Psoas muscle (tissue), 8 donors: Measurements from ENCODE around the gene PSMD6. TPM values are rescaled to one million over a fixed set of nuclear protein-coding genes. Genes with fewer than 3 reads are reported as not detected.

Experiments
- ATAC-seq, 4 donors: fragments of 200-7000 bp; cut with Tn5 transposase; one replicate each; pipeline ENCODE4 v1.9.1; 2020; ENCODE audit warnings: moderate library complexity in 3 of 4, mild to moderate bottlenecking in 2 of 4
- DNase-seq, 2 donors: peaks; one replicate each; pipeline ENCODE4 v3.0.0-alpha.2; 2020
- H3K27ac ChIP-seq: fragments of 200-600 bp; one replicate; pipeline ENCODE4 v1.8.0; 2022
- H3K27me3 ChIP-seq, 3 donors: fragments of 200-600 bp in 1 of 3; one replicate each; pipeline versions ENCODE4 v1.6.1 to v1.8.0; 2013 to 2022; ENCODE audit warnings: low read length in 2 of 3, mild to moderate bottlenecking in 2 of 3, moderate library complexity in 1 of 3; ENCODE audit not compliant: insufficient read depth in 3 of 3
- H3K36me3 ChIP-seq, 2 donors: fragments of 200-600 bp in 1 of 2; one replicate each; pipeline versions ENCODE4 v1.6.1 to v1.8.0; 2013 to 2022; ENCODE audit warnings: low read depth in 1 of 2, mild to moderate bottlenecking in 1 of 2, moderate library complexity in 1 of 2; ENCODE audit not compliant: insufficient read depth in 1 of 2
- H3K4me1 ChIP-seq: fragments of 200-600 bp; one replicate; pipeline ENCODE4 v1.8.0; 2022
- H3K4me3 ChIP-seq: fragments of 200-600 bp; one replicate; pipeline ENCODE4 v1.8.0; 2022; ENCODE audit warnings: mild to moderate bottlenecking
- H3K9me3 ChIP-seq: fragments of 200-600 bp; one replicate; pipeline ENCODE4 v1.8.0; 2022
- WGBS, 3 donors: extraction: QIAGEN DNeasy Blood & Tissue Kit; methylation state at CpG; one replicate each; pipeline versions ENCODE4 v1.1.6 to v1.1.7; 2013; 5-methylcytosine and 5-hydroxymethylcytosine counted together
- intact Hi-C, 2 donors: fragments of 100-400 bp; cut with DNase I; formaldehyde crosslinking; loops; one replicate each; pipeline versions ENCODE4 v1.11.0 to v1.14.2; 2022
- polyA plus RNA-seq, 3 donors: library from polyadenylated mRNA; stranded (reverse); fragments of 200-250 nt; gene quantifications; one replicate each; pipeline ENCODE4 v1.2.3, GENCODE V29; 2013
- total RNA-seq, 4 donors: library from RNA; stranded (reverse); fragmentation: NEBNext Ultra II Directional in 2 of 4; extraction: Animal tissue kit (Norgen Biotek cat#: 25700) in 2 of 4; gene quantifications; one replicate each; pipeline versions ENCODE4 v1.2.1 to v1.2.4, GENCODE V29; 2021 to 2023
- TF ChIP-seq, protein P1 (sequence below): fragments of 200-600 bp; IDR thresholded peaks from one replicate; pipeline ENCODE4 v1.8.0; 2022; ENCODE audit warnings: antibody characterized with exemption
- donor health status: healthy with polysubstance abuse.
- donor health status: DM: no; HTN: no; CAD: no; lungs with moderate emphysema.
- donor health status: Bipolar disorder and iron deficiency.
- donor health status: healthy.
- donor health status: DM: yes; HTN: yes; CAD: no.
- donor health status: DM: no; HTN: no; CAD: no.
- donor health status: DM: no; HTN: no; CAD: no.
- donor health status: DM: yes; HTN: yes; CAD: no.

PSMD6 gene
- total and polyA plus RNA-seq, 7 donors = 81.8 to 333 (median 145) TPM

DNA sequence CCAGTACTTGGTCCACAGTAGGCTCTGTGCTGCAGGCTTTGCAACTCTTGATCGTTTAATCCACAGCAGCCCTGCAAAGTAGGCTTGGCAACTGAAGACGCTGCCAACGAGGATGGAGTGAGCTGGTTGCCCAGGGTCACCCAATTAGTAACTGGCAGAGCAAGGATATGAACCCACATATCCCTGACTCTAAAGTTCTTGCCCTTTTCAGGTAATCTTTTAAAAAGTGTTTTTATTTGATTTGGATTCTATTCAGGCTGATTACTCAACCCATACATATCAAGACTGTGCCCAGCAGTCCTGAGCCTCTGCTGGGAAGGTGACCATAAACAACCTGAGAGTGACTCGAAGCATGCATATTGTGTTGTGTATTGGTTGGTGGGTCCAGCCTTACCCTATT is 50.3 kb downstream of the PSMD6 start:
- intact Hi-C loops = no loop called here
- ATAC-seq (no peak), DNase-seq (no peak)
- WGBS, 3 donors = 52 to 74% (median 57%) methylated on average over 4 of the region's 4 CpGs
- peaks cover 79% of the 10 kb centered on the region for H3K4me1 ChIP-seq
- TF ChIP-seq, protein P1, sequence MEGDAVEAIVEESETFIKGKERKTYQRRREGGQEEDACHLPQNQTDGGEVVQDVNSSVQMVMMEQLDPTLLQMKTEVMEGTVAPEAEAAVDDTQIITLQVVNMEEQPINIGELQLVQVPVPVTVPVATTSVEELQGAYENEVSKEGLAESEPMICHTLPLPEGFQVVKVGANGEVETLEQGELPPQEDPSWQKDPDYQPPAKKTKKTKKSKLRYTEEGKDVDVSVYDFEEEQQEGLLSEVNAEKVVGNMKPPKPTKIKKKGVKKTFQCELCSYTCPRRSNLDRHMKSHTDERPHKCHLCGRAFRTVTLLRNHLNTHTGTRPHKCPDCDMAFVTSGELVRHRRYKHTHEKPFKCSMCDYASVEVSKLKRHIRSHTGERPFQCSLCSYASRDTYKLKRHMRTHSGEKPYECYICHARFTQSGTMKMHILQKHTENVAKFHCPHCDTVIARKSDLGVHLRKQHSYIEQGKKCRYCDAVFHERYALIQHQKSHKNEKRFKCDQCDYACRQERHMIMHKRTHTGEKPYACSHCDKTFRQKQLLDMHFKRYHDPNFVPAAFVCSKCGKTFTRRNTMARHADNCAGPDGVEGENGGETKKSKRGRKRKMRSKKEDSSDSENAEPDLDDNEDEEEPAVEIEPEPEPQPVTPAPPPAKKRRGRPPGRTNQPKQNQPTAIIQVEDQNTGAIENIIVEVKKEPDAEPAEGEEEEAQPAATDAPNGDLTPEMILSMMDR = no peak
- no peak overlapping the region for H3K4me3 ChIP-seq
- no peaks in the 10 kb centered on the region for H3K36me3 ChIP-seq
- no peak overlapping the region for H3K27ac ChIP-seq
- no peaks in the 10 kb centered on the region for H3K27me3 ChIP-seq
- no peaks in the 10 kb centered on the region for H3K9me3 ChIP-seq

DNA sequence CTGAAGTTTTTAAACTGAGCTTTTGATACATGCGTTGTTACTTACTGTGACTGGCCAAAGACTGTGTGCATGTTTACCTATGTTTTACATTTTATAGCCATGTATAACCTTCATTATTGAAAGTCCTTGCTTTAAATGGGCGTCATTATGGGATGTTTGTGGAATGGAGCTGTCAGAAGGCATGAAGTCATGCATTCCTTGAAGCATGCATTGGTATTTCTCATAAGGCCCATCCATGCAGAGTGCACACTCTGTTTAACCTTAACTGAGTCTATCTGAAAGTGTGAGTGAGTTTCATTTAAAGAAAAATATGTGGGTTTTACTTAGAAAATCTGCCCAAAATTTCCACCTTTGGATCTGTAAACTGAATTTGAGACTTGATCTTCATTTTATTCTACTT is 51.1 kb downstream of the PSMD6 start:
- Histone ChIP-seq H3K4me1 (peaks cover 79% of the 10 kb centered on the region), H3K27ac (no peak overlapping the region)
- WGBS, 3 donors = 78 to 83% (median 79%) methylated on average over 2 of the region's 2 CpGs

DNA sequence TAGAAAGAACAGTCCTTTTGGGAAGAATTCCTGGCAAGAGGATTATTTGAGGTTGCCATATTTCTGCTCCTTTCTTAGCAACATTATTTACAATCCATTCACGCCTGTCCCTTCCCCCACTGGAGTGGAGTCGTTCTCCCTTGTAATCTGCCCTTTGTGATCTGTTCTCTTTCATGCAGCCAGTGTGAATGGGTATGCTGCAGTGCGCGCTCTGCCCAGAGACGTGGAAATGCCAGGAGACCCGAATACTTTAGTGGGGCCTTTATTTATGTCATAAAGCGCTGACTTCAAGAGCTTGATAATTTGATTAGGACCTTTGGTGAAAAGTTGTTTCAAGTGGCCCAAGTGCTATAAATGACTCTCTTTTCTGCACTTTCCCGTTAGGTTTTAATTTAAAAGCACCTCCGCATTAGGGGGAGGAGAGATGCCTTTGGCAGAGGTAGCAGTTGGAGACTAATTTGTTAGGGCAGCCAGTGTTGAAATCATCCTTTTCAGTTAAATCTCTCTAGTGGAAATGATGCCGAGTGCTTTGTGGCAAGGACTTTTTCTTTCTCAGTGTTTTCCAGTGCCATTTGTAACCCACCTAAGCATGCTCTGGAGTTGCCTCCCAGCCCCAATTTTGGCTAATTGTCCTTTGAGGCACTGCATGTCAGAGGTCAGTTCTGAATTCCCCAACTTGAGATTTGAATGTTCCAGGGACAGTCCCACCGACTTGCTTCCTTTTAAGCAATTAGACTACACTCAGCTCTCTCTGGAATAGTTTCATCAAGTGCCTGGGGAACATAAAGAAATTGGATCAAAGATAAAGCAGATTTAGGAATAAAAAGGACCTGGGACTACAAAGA is 52.4 kb downstream of the PSMD6 start:
- Histone ChIP-seq H3K4me3 (no peak overlapping the region), H3K36me3 (no peaks in the 10 kb centered on the region), H3K27ac (no peak overlapping the region), H3K27me3 (no peaks in the 10 kb centered on the region), H3K9me3 (no peaks in the 10 kb centered on the region), H3K4me1 (peaks cover 76% of the 10 kb centered on the region)
- TF ChIP-seq, protein P1 = no peak
- intact Hi-C loops = no loop called here
- DNase-seq (no peak), ATAC-seq (no peak)
- WGBS, 3 donors = 45 to 59% (median 46%) methylated on average over 11 of the region's 11 CpGs

More for the DNA sequence above, 51.1 kb downstream of the PSMD6 start:
- DNase-seq = no peak
- Histone ChIP-seq H3K27me3 (no peaks in the 10 kb centered on the region), H3K9me3 (no peaks in the 10 kb centered on the region), H3K36me3 (no peaks in the 10 kb centered on the region), H3K4me3 (no peak overlapping the region)
- ATAC-seq = no peak
- intact Hi-C loops = no loop called here
- TF ChIP-seq, protein P1 = no peak

DNA sequence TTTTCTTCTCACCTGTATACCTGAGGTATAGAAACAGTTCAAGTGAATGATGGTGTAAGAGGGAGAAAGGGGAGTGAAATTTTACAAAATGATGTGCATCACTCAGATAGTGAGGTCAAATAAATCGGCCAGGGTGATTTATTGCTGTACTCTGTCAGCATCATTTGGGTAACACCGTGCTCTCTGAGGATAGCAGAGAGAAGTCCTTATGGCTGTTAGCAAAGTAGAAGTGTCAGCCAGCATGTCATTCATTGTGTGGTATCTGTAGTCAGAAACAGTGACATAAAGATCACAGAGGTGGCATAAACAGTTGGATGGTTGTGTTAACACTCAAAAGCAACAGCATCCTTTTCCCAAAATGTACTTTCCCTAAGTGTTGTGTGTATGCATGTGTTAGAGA is 53.4 kb downstream of the PSMD6 start:
- intact Hi-C loops = no loop called here
- DNase-seq (no peak), ATAC-seq (peak in 2 of 4 donors; percentile 51 to 53)
- Histone ChIP-seq H3K27ac (no peak overlapping the region), H3K9me3 (no peaks in the 10 kb centered on the region), H3K4me3 (no peak overlapping the region), H3K4me1 (peaks cover 68% of the 10 kb centered on the region), H3K27me3 (no peaks in the 10 kb centered on the region), H3K36me3 (no peaks in the 10 kb centered on the region)
- TF ChIP-seq, protein P1 = no peak
- whole genome bisulfite sequencing, 3 donors = 13 to 26% (median 14%) methylated on average over 2 of the region's 2 CpGs
